ENCODE measurements around the gene PSMD8. TPM values are rescaled to one million over a fixed set of nuclear protein-coding genes. Genes with fewer than 3 reads are reported as not detected.

Gene PSMD8
- total RNA-seq, 2 experiments from 2014 or later = 164 to 204 TPM

DNA sequence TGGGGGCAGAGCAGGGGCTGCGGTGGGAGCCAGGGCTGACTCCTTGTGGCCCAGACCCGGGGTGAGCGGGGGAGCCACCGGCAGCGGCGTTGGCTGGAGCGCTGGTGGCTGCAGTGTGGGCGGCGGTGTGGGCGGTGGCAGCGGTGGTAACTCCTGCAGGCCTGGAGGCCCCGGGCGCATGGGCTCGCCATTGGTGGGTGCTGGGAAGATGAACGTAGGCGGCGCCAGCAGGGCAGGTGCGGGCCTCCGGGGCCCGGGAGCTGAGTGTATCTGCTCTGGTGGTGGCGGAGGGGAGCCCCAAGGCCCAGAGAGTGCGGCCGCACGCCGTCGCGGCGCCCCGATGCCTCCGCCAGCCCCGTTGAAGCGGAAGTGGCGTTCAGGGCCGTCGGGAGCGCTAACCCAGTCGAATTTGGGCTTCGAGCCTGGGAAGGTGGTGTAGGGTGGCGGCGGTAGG lies 11.5 kb downstream of the PSMD8 start:
- Mint-ChIP-seq H3K4me3 (no peak overlapping the region), H3K4me1 (peaks cover 16% of the 10 kb centered on the region), H3K27ac (no peak overlapping the region), H3K36me3 (peaks cover 26% of the 10 kb centered on the region), H3K27me3 (peaks cover 20% of the 10 kb centered on the region), H3K9me3 (ENCODE audit: low read depth) (no peaks in the 10 kb centered on the region)
- ATAC-seq = no peak
- CTCF ChIA-PET = interaction anchor here (0.5 to 2.8 kb wide), 2 partner anchors 10 to 212 kb away, joined by 3 to 11 read pairs; no protein-coding TSS in a partner anchor
- DNase-seq = no peak

DNA sequence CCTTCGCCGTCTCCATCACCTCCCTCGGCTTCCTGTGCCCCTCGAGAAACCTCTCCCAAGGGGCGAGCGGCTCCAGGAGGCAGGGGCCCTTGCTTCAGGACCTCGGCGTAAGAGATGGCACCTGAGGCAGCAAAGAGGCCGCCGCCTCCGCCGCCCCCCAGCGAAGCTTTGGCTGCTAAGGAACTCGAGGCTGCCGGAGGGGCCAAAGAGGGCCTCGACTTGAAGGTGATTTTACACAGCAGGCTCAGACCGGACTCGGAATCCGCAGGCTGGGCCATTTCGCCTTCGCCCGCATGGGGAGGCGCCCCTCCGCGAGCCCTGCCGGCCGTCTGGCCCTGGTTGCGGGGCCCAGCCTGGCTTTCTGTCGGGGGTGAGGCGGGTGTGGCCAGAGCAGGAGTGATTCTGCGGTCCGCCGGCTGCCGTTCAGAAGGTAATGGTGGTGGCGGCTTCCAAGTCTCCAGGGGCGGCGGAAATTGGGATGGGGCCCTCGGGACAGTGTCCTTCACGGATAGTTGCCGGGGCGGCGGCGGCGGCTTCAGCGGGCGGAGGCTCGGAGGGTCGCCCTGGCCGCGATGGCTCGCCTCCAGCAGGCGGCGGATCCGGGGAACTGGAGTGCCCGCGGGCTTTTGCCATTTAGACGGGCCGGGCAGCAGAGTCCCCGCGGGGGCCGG lies 12.1 kb downstream of the PSMD8 start:
- Mint-ChIP-seq H3K4me1 (peaks cover 16% of the 10 kb centered on the region), H3K27me3 (peaks cover 26% of the 10 kb centered on the region), H3K27ac (no peak overlapping the region), H3K9me3 (ENCODE audit: low read depth) (no peaks in the 10 kb centered on the region), H3K36me3 (peaks cover 21% of the 10 kb centered on the region), H3K4me3 (no peak overlapping the region)
- ATAC-seq (no peak), DNase-seq (no peak)
- CTCF ChIA-PET = interaction anchor here (0.5 to 2.8 kb wide), 3 partner anchors 9 to 213 kb away, joined by 3 to 14 read pairs (median 11); partner anchors contain the start of gene FAM98C

DNA sequence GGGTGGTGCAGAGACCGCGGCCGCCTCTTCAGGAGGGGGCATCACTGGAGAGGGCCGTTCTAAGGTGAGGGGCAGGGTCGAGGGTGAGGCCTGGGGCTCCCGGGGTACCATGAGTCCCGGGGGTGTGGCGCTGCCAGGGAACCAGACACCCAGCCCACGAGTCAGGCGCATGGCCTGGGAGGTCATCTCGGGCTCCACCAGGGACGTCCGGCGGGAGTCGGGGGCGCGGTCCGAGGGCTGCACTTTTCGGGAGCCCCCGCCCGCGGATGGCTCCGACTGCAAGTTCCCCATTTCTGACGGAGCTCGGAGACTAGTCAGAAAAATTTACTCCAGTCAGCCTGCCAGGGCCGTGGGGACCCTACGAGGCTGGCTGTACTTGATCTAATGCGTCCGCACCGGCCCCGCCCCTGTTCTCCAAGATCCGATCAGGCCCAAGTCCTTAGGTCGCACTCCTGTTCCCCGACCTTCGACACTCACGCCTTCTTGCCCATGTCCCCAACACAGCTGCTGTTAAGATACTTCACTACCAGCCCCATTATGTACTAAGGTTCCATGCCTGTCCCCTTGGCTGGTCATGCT lies 12.7 kb downstream of the PSMD8 start:
- H3K27me3 Mint-ChIP-seq = peaks cover 33% of the 10 kb centered on the region
- CTCF ChIA-PET = interaction anchor here (0.9 to 2.3 kb wide), 6 partner anchors 9 to 248 kb away, joined by 3 to 17 read pairs (median 7); partner anchors contain the start of genes FAM98C and PSMD8
- ATAC-seq = no peak
- H3K9me3 Mint-ChIP-seq (ENCODE audit: low read depth) = no peaks in the 10 kb centered on the region
- H3K4me3 Mint-ChIP-seq = peak overlapping the region; percentile 70
- H3K27ac Mint-ChIP-seq = no peak overlapping the region
- H3K36me3 Mint-ChIP-seq = peaks cover 15% of the 10 kb centered on the region
- peaks cover 16% of the 10 kb centered on the region for H3K4me1 Mint-ChIP-seq
- DNase-seq = no peak

DNA sequence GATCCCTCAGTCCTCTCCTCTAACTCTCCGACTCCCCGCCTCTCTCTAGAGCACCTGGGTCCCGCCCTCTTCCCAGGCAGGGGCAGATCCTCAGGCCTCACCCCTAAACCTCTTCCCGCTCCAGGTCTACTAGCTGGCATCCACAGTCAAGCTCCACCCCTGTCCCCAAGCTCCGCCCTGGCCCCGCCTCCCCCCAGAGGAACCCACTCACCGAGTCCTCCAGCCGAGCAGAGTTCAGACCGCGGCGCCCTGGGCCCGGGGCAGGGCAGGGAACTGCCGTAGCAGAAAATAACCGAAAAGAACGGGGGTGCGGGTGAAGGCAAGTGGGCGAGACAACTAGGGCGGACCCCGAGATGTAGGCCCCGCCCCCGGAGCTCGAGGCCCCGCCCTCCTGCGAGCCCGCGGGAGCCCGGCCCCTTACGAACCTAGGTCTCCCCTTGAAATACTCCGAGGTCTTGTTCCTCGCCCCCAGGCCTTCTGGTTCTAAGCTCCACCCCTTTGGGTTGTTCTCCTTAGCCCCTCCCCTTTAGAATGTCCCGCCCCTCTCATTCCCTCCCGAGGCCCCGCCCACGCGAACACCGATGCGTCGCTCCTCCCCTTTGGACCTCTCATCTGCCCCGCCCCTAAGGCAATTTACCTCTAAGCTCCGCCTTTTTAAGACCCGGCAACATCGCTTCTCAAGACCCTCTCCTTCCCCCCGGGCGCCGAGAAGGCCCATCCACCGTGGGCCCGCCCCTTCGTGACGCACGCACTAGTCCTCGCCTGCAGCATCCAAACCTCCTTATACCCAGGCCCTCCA lies 13.4 kb downstream of the PSMD8 start, which contains the start of gene GGN:
Gene GGN, minus strand, starts transcription at position 485 of the 799 bp plus-strand sequence. CDS start 773 bp downstream, outside the sequence.
- ATAC-seq (peak; percentile 77), DNase-seq (peak; percentile 84)
- H3K4me3 Mint-ChIP-seq = peak within 1 kb of the TSS; percentile 70
- H3K4me1 Mint-ChIP-seq = peaks cover 16% of the 10 kb centered on the region
- CTCF ChIA-PET = interaction anchor here (0.6 to 2.3 kb wide), 8 partner anchors 10 to 543 kb away, joined by 3 to 17 read pairs (median 4); partner anchors contain the start of genes FAM98C, MRPS12, PSMD8 and SARS2
- no peaks in the 10 kb centered on the region for H3K9me3 Mint-ChIP-seq (ENCODE audit: low read depth)
- H3K27ac Mint-ChIP-seq = peak within 1 kb of the TSS; percentile 44
- peaks cover 11% of the 10 kb centered on the region for H3K36me3 Mint-ChIP-seq
- peaks cover 37% of the 10 kb centered on the region for H3K27me3 Mint-ChIP-seq

- ATAC-seq = no peak
- H3K4me1 Mint-ChIP-seq = peaks cover 16% of the 10 kb centered on the region
- CTCF ChIA-PET = interaction anchor here (0.6 to 2.3 kb wide), 7 partner anchors 14 to 542 kb away, joined by 3 to 17 read pairs (median 3); partner anchors contain the start of genes FAM98C, MRPS12, PSMD8 and SARS2
- peaks cover 41% of the 10 kb centered on the region for H3K27me3 Mint-ChIP-seq
- peak within 1 kb of the TSS; percentile 44 for H3K27ac Mint-ChIP-seq
- peaks cover 4% of the 10 kb centered on the region for H3K36me3 Mint-ChIP-seq
- no peaks in the 10 kb centered on the region for H3K9me3 Mint-ChIP-seq (ENCODE audit: low read depth)
- no peak for DNase-seq
- H3K4me3 Mint-ChIP-seq = peak within 1 kb of the TSS; percentile 70
Measured at GRCh38 chr19:38388349-38389100, 14.2 kb downstream of the PSMD8 start, which contains the start of gene SPRED3. TSS of gene SPRED3 (plus strand) at chr19:38388697. CDS start at chr19:38390303, 1,606 bp downstream.

- peaks cover 49% of the 10 kb centered on the region for H3K27me3 Mint-ChIP-seq
- DNase-seq = no peak
- H3K9me3 Mint-ChIP-seq (ENCODE audit: low read depth) = no peaks in the 10 kb centered on the region
- peaks cover 19% of the 10 kb centered on the region for H3K4me1 Mint-ChIP-seq
- H3K27ac Mint-ChIP-seq = no peak overlapping the region
- CTCF ChIA-PET = interaction anchor here (1.0 to 2.1 kb wide), 2 partner anchors 14 to 15 kb away, joined by 3 to 11 read pairs; partner anchors contain the start of genes FAM98C and PSMD8
- H3K36me3 Mint-ChIP-seq = peaks cover 3% of the 10 kb centered on the region
- H3K4me3 Mint-ChIP-seq = no peak overlapping the region
- no peak for ATAC-seq
Measured at GRCh38 chr19:38389101-38389925, 14.9 kb downstream of the PSMD8 start.

DNA sequence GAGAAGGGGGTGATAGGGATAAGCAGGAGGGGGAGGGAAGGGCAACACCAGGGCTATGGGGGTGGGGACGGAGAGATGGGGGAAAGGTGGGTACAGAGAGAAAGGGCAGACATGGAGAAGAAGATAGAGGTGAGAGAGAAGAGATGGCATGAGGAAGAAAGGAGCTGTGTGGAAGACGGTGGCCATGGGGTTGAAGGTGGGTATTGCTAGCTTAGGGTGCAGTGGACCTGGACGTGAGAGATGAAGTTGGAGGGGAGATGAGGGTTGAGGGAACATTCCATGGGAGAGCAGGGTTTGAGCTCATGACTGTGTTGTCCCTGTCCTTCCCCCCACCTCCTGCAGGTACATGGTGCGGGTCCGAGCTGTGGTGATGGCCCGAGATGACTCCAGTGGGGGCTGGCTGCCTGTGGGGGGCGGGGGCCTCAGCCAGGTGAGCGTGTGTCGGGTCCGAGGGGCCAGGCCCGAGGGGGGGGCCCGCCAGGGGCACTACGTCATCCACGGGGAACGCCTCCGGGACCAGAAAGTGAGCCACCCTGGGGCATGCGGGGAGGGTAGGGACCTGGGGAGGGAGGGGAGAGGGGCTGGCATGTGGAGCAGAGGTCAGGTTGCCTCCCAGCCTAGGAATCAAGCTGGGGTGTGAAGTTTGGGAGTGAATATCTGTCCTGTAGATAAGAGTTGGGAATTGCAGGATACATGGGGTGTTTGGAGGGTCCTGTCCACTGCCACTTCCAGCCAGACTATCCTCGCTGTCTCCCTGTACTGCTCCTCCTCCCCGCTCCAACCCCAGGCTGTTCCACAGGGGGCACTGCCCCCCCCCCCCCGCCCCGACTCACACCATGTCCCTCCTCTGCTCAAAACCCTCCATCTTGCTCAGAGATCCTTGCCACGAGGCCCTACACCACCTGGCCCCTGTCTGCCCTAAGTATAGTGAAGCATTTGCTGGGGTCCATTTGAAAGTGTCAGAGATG lies 15.9 kb downstream of the PSMD8 start:
- Mint-ChIP-seq H3K9me3 (ENCODE audit: low read depth) (no peaks in the 10 kb centered on the region), H3K4me3 (no peak overlapping the region), H3K27ac (no peak overlapping the region), H3K4me1 (peaks cover 24% of the 10 kb centered on the region), H3K36me3 (peaks cover 3% of the 10 kb centered on the region), H3K27me3 (peaks cover 50% of the 10 kb centered on the region)
- no peak for DNase-seq
- ATAC-seq = no peak
- CTCF ChIA-PET = interaction anchor here (1.0 to 2.1 kb wide), 2 partner anchors 13 to 16 kb away, joined by 3 to 11 read pairs; partner anchors contain the start of genes FAM98C and PSMD8

- ATAC-seq = no peak
- peaks cover 54% of the 10 kb centered on the region for H3K27me3 Mint-ChIP-seq
- CTCF ChIA-PET = interaction anchor here (4.3 kb wide), 1 partner anchor 11 kb away, joined by 26 read pairs; the partner anchor contains the start of gene FAM98C
- DNase-seq = no peak
- H3K36me3 Mint-ChIP-seq = peaks cover 3% of the 10 kb centered on the region
- no peak overlapping the region for H3K4me3 Mint-ChIP-seq
- peaks cover 32% of the 10 kb centered on the region for H3K4me1 Mint-ChIP-seq
- H3K27ac Mint-ChIP-seq = no peak overlapping the region
- no peaks in the 10 kb centered on the region for H3K9me3 Mint-ChIP-seq (ENCODE audit: low read depth)
Measured at GRCh38 chr19:38391911-38392464, 17.6 kb downstream of the PSMD8 start.

GRCh38 chr19:38392707-38393308 lies 18.4 kb downstream of the PSMD8 start:
- no peaks in the 10 kb centered on the region for H3K36me3 Mint-ChIP-seq
- H3K4me3 Mint-ChIP-seq = no peak overlapping the region
- H3K27me3 Mint-ChIP-seq = peaks cover 53% of the 10 kb centered on the region
- DNase-seq = no peak
- no peak for ATAC-seq
- no peak overlapping the region for H3K27ac Mint-ChIP-seq
- CTCF ChIA-PET = interaction anchor here (0.7 to 4.3 kb wide), 2 partner anchors 10 to 489 kb away, joined by 3 to 26 read pairs; partner anchors contain the start of gene FAM98C
- H3K9me3 Mint-ChIP-seq (ENCODE audit: low read depth) = no peaks in the 10 kb centered on the region
- peaks cover 26% of the 10 kb centered on the region for H3K4me1 Mint-ChIP-seq

DNA sequence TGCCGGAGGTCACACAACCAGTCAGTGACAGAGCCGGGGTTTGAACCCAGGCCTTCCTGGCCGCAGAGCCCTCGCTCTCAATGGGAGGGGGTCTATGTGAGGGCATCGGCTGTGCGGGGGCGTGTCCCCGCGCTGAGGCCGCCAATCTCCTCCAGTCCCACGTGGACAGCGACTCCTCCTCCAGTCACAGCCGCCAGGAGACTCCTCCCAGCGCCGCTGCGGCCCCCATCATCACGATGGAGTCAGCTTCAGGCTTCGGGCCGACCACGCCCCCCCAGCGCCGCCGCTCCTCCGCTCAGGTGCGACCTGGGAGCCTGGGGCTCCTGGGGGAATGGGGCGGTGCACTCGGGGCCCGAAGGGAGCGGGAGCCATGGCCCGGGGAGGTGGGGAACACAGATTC lies 20.1 kb downstream of the PSMD8 start:
- Mint-ChIP-seq H3K4me3 (peak overlapping the region; percentile 67), H3K4me1 (peaks cover 19% of the 10 kb centered on the region), H3K27ac (peak overlapping the region; percentile 39), H3K9me3 (ENCODE audit: low read depth) (no peaks in the 10 kb centered on the region), H3K36me3 (no peaks in the 10 kb centered on the region), H3K27me3 (peaks cover 50% of the 10 kb centered on the region)
- peak; percentile 89 for DNase-seq
- peak; percentile 83 for ATAC-seq
- CTCF ChIA-PET = interaction anchor here (0.6 to 4.3 kb wide), 5 partner anchors 9 to 240 kb away, joined by 3 to 26 read pairs (median 4); partner anchors contain the start of genes FAM98C and PSMD8

Measured in activated CD8-positive, alpha-beta memory T cell treated with anti-CD3 and anti-CD28 coated beads, Interleukin-2, amount 10 ng/mL, durations not matched to agents 7 days and 5 days (primary cell).